Stimulated activated naive CD8-positive, alpha-beta T cell treated with anti-CD3 and anti-CD28 coated beads, Interleukin-15, Interleukin-2, amounts not matched to agents 100 ng/mL and 50 ng/mL, for 24 hours (primary cell): ENCODE data around the gene BCLAF3.

Experiments
- H3K27ac Mint-ChIP-seq: one replicate; pipeline ENCODE4 v1.8.0; 2021; ENCODE audit warnings: mild to moderate bottlenecking, mixed read lengths
- H3K27me3 Mint-ChIP-seq: one replicate; pipeline ENCODE4 v1.8.0; 2021; ENCODE audit warnings: mixed read lengths
- H3K36me3 Mint-ChIP-seq: one replicate; pipeline ENCODE4 v1.8.0; 2021; ENCODE audit warnings: low read depth, mixed read lengths
- H3K4me1 Mint-ChIP-seq: one replicate; pipeline ENCODE4 v1.8.0; 2021; ENCODE audit warnings: low read depth, mixed read lengths
- H3K4me3 Mint-ChIP-seq: one replicate; pipeline ENCODE4 v1.8.0; 2021; ENCODE audit warnings: mild to moderate bottlenecking, mixed read lengths
- H3K9me3 Mint-ChIP-seq: one replicate; pipeline ENCODE4 v1.8.0; 2021; ENCODE audit warnings: mixed read lengths

The BCLAF3 gene

DNA sequence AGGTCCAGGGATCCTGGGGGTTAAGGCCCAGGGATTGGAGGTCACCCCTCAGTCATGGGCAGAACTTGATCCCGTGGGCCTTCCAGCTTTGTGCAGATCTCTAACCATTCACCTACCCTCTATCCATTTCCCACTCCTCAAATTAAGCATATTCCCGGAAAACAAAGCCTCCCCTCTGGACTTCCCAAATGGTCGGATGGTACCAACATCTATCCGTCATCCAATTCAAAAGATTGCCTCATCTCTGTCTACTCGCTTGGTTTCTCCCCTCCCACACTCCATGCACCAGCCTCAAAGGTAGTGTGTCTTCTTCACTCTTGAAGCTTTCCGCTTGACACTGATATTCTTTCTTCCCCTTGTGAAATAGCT lies 473 bp upstream of the BCLAF3 start:
- H3K36me3 Mint-ChIP-seq, result no peaks in the 10 kb centered on the region
- no peaks in the 10 kb centered on the region for H3K27me3 Mint-ChIP-seq
- H3K4me1 Mint-ChIP-seq, result peaks cover 23% of the 10 kb centered on the region
- H3K4me3 Mint-ChIP-seq, result peak overlapping the region; percentile 84
- H3K27ac Mint-ChIP-seq, result peak overlapping the region; percentile 92
- H3K9me3 Mint-ChIP-seq, result no peaks in the 10 kb centered on the region

DNA sequence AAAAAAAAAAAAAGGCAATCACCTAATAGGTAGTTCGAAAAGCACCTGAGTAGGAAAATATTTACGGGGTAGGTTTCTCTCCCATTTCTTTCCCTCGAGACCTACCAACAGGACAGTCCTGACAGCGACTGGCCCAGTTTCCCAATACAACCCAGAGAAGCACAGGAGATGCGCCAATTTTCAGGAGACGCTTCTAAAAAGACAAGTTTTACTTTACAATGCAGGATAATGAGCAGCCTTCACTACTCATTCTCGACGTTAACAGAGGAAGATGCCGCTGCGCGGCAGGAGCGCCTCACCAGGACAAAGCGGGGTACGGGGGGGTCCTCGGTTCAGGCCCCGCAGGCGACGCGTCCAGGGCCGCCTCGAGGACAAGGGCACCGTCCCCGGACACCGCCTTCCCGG lies 708 bp downstream of the BCLAF3 start:
- Mint-ChIP-seq H3K4me1 (peaks cover 26% of the 10 kb centered on the region), H3K27ac (peak overlapping the region; percentile 61), H3K27me3 (no peaks in the 10 kb centered on the region), H3K9me3 (no peaks in the 10 kb centered on the region), H3K36me3 (no peaks in the 10 kb centered on the region), H3K4me3 (peak overlapping the region; percentile 88)

DNA sequence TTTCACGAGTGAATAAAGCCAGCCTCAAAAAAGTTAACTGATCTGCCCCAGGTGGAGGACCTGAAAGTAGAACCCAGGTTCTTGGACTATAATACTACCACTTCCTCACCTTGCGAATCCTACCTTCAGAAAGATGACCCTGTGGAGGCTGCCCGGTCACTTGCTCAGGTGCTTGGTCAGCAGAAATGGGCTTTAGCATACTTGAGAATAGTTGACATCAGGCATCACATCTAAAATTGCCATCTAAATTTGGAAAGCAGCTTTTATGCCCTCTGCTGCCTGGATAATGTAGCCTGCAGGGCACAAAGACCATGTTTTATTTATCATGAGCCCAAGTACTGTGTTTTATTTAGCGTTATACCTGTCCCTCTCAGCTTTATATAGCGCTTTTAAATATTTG lies 3.0 kb downstream of the BCLAF3 start:
- no peaks in the 10 kb centered on the region for H3K9me3 Mint-ChIP-seq
- H3K27ac Mint-ChIP-seq, result no peak overlapping the region
- peaks cover 26% of the 10 kb centered on the region for H3K4me1 Mint-ChIP-seq
- no peaks in the 10 kb centered on the region for H3K36me3 Mint-ChIP-seq
- H3K4me3 Mint-ChIP-seq, result no peak overlapping the region
- H3K27me3 Mint-ChIP-seq, result no peaks in the 10 kb centered on the region

DNA sequence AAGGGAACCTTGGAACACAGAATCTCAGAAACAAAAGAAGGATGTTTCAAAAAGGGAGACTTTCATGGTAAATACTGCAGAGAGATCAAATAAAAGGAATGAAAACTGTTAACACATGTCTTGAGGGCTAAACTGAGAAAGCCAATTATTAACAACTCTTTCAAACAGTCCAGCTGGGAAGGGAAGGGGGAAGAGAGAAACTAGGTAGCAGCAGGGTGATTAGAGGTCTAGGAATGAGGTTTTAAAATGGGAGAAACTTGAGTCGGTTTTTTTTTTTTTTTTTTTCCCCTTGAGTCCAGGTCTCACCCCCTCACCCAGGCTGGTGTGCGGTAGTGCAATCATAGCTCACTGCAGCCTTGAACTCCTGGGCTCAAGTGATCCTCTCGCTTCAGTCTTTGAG lies 4.3 kb downstream of the BCLAF3 start:
- no peaks in the 10 kb centered on the region for H3K9me3 Mint-ChIP-seq
- no peaks in the 10 kb centered on the region for H3K36me3 Mint-ChIP-seq
- H3K27ac Mint-ChIP-seq, result no peak overlapping the region
- peaks cover 28% of the 10 kb centered on the region for H3K4me1 Mint-ChIP-seq
- no peak overlapping the region for H3K4me3 Mint-ChIP-seq
- no peaks in the 10 kb centered on the region for H3K27me3 Mint-ChIP-seq

DNA sequence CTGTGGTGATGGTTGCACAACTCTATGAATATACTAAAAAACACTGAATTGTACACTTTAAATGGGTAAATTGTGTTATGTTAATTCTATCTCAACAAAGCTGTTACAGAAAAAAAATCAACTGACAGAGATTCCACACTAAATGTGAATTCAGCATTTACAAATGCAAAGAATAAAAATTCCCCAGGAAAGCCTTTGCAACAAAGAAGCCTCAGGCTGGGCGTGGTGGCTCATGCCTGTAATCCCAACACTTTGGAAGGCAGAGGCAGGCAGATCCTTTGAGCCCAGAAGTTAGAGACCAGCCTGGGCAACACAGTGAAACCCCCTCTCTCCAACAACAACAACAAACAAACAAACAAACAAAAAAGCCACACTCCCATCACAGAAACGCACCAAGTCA lies 8.9 kb downstream of the BCLAF3 start:
- no peaks in the 10 kb centered on the region for H3K27me3 Mint-ChIP-seq
- peaks cover 20% of the 10 kb centered on the region for H3K4me1 Mint-ChIP-seq
- H3K36me3 Mint-ChIP-seq, result peaks cover 7% of the 10 kb centered on the region
- peak overlapping the region; percentile 66 for H3K27ac Mint-ChIP-seq
- H3K4me3 Mint-ChIP-seq, result no peak overlapping the region
- H3K9me3 Mint-ChIP-seq, result no peaks in the 10 kb centered on the region

DNA sequence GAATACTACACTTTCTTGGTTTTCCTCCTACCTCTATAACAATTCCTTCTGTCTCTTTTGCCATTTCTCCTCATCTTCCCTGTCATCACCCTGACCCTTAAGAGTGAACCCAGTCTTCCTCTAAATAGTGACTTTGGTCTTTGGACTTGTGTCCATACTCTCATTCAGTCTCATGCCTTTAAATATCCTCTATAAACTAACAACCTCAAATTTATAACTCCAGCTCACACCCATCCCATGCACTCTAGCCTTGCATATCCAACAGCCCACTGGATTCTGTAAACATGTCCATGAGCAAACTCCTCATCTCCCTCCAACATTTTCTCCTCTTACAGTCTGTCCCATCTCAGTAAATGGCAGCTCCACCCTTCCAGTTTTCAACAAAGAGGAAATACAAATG lies 15.0 kb downstream of the BCLAF3 start:
- peaks cover 20% of the 10 kb centered on the region for H3K4me1 Mint-ChIP-seq
- H3K4me3 Mint-ChIP-seq, result no peak overlapping the region
- no peaks in the 10 kb centered on the region for H3K9me3 Mint-ChIP-seq
- H3K27ac Mint-ChIP-seq, result no peak overlapping the region
- no peaks in the 10 kb centered on the region for H3K27me3 Mint-ChIP-seq
- H3K36me3 Mint-ChIP-seq, result peaks cover 14% of the 10 kb centered on the region

DNA sequence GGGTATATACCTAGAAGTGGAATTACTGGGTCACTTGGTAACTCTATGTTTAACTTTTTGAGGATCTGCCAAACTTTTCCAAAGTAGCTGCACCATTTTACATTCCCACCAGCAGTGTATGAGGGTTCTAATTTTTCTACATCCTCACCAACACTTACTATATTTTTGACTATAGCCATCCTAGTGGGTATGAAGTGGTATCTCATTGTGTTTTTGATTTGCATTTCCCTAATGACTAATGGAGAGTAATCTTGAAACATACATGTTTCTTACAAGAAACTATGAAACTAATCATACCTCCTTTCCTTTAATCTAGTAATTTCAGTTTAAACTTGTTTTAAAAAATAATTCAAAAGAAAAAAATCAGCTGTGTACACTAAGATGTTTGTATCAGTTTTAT lies 17.9 kb downstream of the BCLAF3 start:
- Mint-ChIP-seq H3K9me3 (no peaks in the 10 kb centered on the region), H3K27me3 (no peaks in the 10 kb centered on the region), H3K4me1 (peaks cover 16% of the 10 kb centered on the region), H3K27ac (no peak overlapping the region), H3K36me3 (peaks cover 9% of the 10 kb centered on the region), H3K4me3 (no peak overlapping the region)

DNA sequence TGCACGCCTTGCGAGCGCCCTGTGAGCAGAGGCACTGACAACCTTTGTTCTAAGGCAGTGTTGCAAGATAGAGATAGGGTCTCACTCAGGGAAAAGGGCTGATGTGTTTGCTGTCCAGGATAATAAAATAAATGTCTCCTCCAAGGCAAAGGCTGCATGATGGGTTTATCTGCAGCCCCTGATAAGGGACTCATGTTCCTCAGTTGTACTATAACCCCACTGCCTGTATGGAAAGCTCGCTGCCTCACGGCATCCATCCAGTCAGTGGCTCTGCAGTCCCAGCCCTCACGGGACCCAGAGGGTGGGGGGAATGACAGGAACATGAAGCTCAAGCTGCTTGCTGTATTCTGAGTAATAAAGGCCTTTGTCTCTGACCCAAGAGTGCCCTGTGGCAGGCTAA lies 22.6 kb downstream of the BCLAF3 start:
- Mint-ChIP-seq H3K4me1 (peaks cover 20% of the 10 kb centered on the region), H3K27me3 (no peaks in the 10 kb centered on the region), H3K36me3 (peaks cover 12% of the 10 kb centered on the region), H3K4me3 (no peak overlapping the region), H3K9me3 (no peaks in the 10 kb centered on the region), H3K27ac (no peak overlapping the region)

DNA sequence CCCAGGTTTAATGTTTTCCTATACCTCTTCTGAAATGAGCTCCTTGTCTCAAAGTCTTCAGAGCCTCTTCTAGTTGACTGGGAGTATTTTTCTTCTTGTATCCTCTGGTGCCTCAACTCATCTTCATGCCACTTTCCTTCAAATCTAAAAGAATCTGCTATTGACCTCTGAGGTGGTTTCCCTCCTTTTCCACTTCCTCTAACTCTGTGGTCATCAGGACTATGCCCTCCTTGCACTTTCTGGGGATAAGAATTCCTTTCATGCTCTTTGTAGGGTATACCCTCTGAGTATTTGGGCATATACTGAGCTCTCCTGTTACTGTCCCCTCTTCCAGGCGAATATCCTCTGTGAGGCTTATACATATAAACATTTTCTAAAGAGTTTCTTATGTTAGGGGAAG lies 24.8 kb downstream of the BCLAF3 start:
- H3K27me3 Mint-ChIP-seq, result no peaks in the 10 kb centered on the region
- peak overlapping the region; percentile 55 for H3K27ac Mint-ChIP-seq
- H3K9me3 Mint-ChIP-seq, result no peaks in the 10 kb centered on the region
- H3K4me3 Mint-ChIP-seq, result no peak overlapping the region
- H3K4me1 Mint-ChIP-seq, result peaks cover 15% of the 10 kb centered on the region
- peaks cover 12% of the 10 kb centered on the region for H3K36me3 Mint-ChIP-seq

DNA sequence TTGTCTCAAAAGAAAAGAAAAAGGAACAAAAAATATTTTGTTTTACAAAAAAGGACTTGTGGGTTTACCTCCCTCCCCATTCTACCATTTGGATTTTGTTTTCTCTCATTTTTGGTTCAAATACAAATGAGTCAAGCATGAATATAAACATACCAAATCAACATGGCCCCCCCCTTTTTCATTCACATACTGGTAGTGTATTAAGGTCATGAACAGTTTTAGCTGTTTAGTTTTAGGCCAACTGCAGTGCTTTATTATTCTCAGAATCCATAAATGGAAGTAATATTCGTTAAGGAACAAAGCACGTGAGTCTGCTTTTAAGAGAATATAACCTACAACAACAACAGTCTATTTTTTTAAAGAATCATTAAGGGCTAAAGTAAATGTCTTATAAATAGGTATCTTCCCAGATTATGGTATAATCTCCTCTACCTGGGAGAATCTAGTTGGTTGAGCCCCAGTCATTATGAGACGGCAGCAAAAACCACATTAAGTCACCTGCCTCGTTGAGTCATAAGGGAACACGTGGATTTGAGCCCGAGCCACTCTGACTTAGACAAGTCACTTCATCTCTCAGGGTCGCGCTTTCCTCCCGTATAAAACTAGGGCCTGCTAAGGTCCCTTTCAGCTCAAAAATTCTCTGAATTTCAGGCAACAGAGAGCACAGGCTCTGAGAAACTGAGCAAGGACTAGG lies 26.7 kb downstream of the BCLAF3 start:
- no peak overlapping the region for H3K27ac Mint-ChIP-seq
- no peaks in the 10 kb centered on the region for H3K9me3 Mint-ChIP-seq
- H3K36me3 Mint-ChIP-seq, result peaks cover 13% of the 10 kb centered on the region
- no peak overlapping the region for H3K4me3 Mint-ChIP-seq
- no peaks in the 10 kb centered on the region for H3K27me3 Mint-ChIP-seq
- H3K4me1 Mint-ChIP-seq, result peaks cover 15% of the 10 kb centered on the region

DNA sequence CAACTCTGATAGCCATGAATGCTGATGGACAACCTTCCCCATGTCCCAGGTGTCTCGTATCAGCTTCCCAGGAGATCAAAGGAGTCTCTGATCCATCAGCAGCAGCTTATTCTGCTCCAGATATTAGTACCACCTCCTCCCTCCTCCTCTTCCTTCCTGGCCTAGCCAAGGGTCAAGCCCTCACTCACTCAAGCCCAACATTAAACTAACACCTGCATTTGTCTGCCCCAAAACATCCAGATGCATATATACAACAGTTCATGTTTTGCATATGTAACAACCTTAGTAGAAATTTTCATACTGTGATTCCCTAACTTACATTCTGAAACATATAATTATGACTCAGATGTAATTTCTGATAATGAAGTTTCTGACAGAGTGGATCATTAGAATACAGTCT lies 29.9 kb downstream of the BCLAF3 start:
- H3K27ac Mint-ChIP-seq, result no peak overlapping the region
- H3K9me3 Mint-ChIP-seq, result no peaks in the 10 kb centered on the region
- peaks cover 13% of the 10 kb centered on the region for H3K36me3 Mint-ChIP-seq
- no peaks in the 10 kb centered on the region for H3K27me3 Mint-ChIP-seq
- no peak overlapping the region for H3K4me3 Mint-ChIP-seq
- H3K4me1 Mint-ChIP-seq, result peaks cover 11% of the 10 kb centered on the region

DNA sequence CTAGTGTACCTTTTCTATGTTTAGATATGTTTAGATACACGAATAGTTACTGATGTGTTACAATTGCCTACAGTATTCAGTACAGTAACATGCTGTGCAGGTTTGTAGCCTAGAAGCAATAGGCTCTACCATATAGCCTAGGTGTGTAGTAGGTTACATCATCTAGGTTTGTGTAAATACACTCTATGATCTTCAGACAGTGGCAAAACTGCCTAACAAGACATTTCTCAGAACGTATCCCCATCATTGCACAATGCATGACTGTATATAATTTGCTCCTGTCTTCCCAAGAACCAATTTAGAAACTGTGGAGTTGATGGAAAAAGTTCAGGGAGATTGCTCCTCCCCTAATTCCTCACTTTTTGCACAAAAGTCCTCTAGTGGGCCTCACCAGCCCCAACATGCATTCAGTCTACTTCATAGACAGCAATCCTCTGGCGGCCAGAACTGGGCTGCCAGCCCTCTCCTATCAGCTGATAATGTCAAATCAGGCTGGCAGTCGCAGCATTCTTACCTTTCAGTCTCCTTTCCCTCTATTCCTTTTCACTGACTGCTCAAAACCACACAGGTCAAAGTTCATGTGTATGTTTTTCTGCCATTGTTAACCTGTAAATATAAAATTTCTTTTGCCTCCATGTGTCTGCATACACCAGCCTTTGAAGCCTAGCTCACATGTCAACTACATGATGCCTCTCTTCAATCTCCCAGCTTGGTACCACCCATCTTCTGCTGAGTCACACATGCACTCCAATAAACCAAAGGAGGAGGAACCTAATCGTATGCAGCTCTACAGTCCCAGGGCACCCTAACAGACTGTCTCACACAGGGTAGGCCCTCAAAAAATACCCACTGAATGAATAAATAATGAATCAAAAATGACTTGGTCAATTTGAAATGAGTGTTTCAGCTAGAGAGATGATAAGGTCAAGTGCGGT lies 32.0 kb downstream of the BCLAF3 start:
- Mint-ChIP-seq H3K27ac (no peak overlapping the region), H3K9me3 (no peaks in the 10 kb centered on the region), H3K36me3 (peaks cover 4% of the 10 kb centered on the region), H3K4me3 (no peak overlapping the region), H3K27me3 (no peaks in the 10 kb centered on the region), H3K4me1 (no peaks in the 10 kb centered on the region)

DNA sequence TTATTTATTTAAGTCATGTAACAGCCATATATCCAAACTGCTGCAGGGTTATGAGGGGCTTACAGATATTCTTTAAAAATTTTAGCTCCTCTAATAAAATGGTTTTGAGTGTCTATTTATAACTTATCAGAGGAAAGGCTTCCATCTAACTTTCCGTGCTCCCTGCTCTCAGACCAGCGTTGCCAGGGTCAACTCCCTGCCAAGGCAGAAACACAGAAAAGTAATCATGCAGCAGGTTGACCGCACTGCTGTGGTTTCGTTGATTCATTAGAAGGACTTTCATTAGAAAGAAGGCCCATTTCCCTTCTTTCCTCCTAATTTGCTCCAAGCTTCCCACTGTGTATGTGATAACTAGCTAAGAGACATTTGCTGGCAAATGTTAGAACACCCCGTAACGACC lies 33.9 kb downstream of the BCLAF3 start:
- peaks cover 4% of the 10 kb centered on the region for H3K36me3 Mint-ChIP-seq
- H3K27ac Mint-ChIP-seq, result no peak overlapping the region
- H3K9me3 Mint-ChIP-seq, result no peaks in the 10 kb centered on the region
- no peaks in the 10 kb centered on the region for H3K27me3 Mint-ChIP-seq
- no peaks in the 10 kb centered on the region for H3K4me1 Mint-ChIP-seq
- no peak overlapping the region for H3K4me3 Mint-ChIP-seq

DNA sequence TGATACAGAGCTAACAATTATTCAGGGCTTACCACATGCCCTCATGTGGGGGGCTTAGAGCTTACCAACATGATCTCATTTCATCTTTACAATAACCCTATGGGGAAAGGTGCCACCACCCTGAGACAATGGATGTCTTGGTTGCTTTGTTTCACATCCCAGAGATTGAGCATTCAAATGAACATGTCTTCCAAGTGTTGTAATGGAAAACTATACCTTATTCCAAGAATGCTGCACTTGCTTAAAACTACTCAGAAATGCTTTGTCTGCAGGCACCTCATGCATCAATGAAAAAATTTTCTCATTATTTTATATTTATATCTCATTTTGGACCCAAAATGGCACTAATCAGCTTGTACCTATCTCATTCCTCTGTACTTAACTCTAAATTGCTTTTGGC lies 34.6 kb downstream of the BCLAF3 start:
- Mint-ChIP-seq H3K36me3 (peaks cover 4% of the 10 kb centered on the region), H3K9me3 (no peaks in the 10 kb centered on the region), H3K27me3 (no peaks in the 10 kb centered on the region), H3K4me1 (no peaks in the 10 kb centered on the region), H3K27ac (no peak overlapping the region), H3K4me3 (no peak overlapping the region)

DNA sequence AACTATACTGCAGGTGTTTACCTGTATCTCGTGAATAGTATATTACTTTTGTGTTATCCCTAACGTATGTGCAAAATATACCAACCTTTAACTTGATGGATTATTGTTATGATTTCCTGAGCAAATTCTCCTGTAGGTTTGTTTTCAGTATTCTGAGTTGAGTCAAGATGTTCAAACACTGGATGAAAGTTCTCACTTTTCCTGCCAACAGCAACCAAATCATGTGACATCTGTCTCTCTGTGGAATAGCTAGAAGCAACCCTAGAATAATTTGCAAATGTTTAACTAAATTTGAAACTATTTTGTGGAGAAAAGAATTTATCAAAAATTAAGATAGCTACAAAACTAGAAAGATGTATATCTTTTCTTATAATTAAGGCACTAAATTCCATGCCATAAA lies 35.6 kb downstream of the BCLAF3 start:
- no peaks in the 10 kb centered on the region for H3K4me1 Mint-ChIP-seq
- H3K27ac Mint-ChIP-seq, result no peak overlapping the region
- no peaks in the 10 kb centered on the region for H3K9me3 Mint-ChIP-seq
- no peaks in the 10 kb centered on the region for H3K27me3 Mint-ChIP-seq
- peaks cover 9% of the 10 kb centered on the region for H3K36me3 Mint-ChIP-seq
- H3K4me3 Mint-ChIP-seq, result no peak overlapping the region
